ENCODE data around the gene PLAU. TPM values are rescaled to one million over a fixed set of nuclear protein-coding genes. Genes with fewer than 3 reads are reported as not detected.
A peak's percentile ranks its signal among the peaks of the same experiment; 100 is the strongest.

Gene PLAU
- total RNA-seq, 6 experiments from 2014 or later: 0.24 to 4.3 (median 0.87) TPM

GRCh38 chr10:73886085-73886529 lies 24.8 kb upstream of the PLAU start:
- Histone ChIP-seq H3K27ac (no peak overlapping the region), H3K27me3 (no peaks in the 10 kb centered on the region), H3K4me3 (no peak overlapping the region), H3K36me3 (no peaks in the 10 kb centered on the region), H3K4me1 (peaks cover 0 to 3% (median 1%) of the 10 kb centered on the region in 4 donors), H3K9me3 (no peaks in the 10 kb centered on the region)
- ATAC-seq: peak; percentile 94 to 96 (median 96)
- DNase-seq: peak; percentile 65 to 74 (median 68)
- TF ChIP-seq POLR2A (IDR thresholded peaks at IDR 0.05) (no peak), CTCF (IDR thresholded peaks at IDR 0.05) (peak; percentile 81 to 86 (median 84))
- intact Hi-C loops (cut with DNase I): loop anchor here (10.0 kb wide), 2 partner anchors 59 to 209 kb away; no protein-coding TSS in a partner anchor
- 0% methylated on average over 5 of the region's 5 CpGs for WGBS (ENCODE audit: insufficient coverage, low coverage, low lambda C conversion rate, missing lambda C conversion rate)

GRCh38 chr10:73886661-73887293 lies 24.2 kb upstream of the PLAU start:
- no peak overlapping the region for H3K4me3 ChIP-seq
- H3K9me3 ChIP-seq: no peaks in the 10 kb centered on the region
- intact Hi-C loops (cut with DNase I): loop anchor here (10.0 kb wide), 2 partner anchors 58 to 208 kb away; no protein-coding TSS in a partner anchor
- WGBS (ENCODE audit: insufficient coverage, low coverage, low lambda C conversion rate, missing lambda C conversion rate): 62% methylated on average over 4 of the region's 4 CpGs
- no peaks in the 10 kb centered on the region for H3K27me3 ChIP-seq
- no peak for ATAC-seq
- peak overlapping the region in 1 of 3 donors; percentile 24 for H3K27ac ChIP-seq
- no peaks in the 10 kb centered on the region for H3K36me3 ChIP-seq
- H3K4me1 ChIP-seq: peaks cover 0 to 3% (median 1%) of the 10 kb centered on the region in 4 donors
- no peak for DNase-seq
- TF ChIP-seq CTCF (IDR thresholded peaks at IDR 0.05): no peak
- TF ChIP-seq POLR2A (IDR thresholded peaks at IDR 0.05): no peak

GRCh38 chr10:73887294-73888039 lies 23.5 kb upstream of the PLAU start:
- peak overlapping the region in 1 of 3 donors; percentile 24 for H3K27ac ChIP-seq
- H3K36me3 ChIP-seq: no peaks in the 10 kb centered on the region
- ATAC-seq: peak in 2 of 4 donors; percentile 25 to 28
- DNase-seq: peak in 1 of 3 donors; percentile 63
- H3K4me1 ChIP-seq: peaks cover 0 to 3% (median 1%) of the 10 kb centered on the region in 4 donors
- no peaks in the 10 kb centered on the region for H3K9me3 ChIP-seq
- 30% methylated on average over 4 of the region's 12 CpGs for WGBS (ENCODE audit: insufficient coverage, low coverage, low lambda C conversion rate, missing lambda C conversion rate)
- no peak overlapping the region for H3K4me3 ChIP-seq
- no peaks in the 10 kb centered on the region for H3K27me3 ChIP-seq
- intact Hi-C loops (cut with DNase I): loop anchor here (10.0 kb wide), 2 partner anchors 57 to 207 kb away; no protein-coding TSS in a partner anchor
- TF ChIP-seq POLR2A (IDR thresholded peaks at IDR 0.05) (no peak), CTCF (IDR thresholded peaks at IDR 0.05) (no peak)

GRCh38 chr10:73888514-73888913 lies 22.4 kb upstream of the PLAU start:
- Histone ChIP-seq H3K4me3 (no peak overlapping the region), H3K27ac (no peak overlapping the region), H3K9me3 (no peaks in the 10 kb centered on the region), H3K4me1 (peaks cover 0 to 3% (median 1%) of the 10 kb centered on the region in 4 donors), H3K27me3 (no peaks in the 10 kb centered on the region), H3K36me3 (no peaks in the 10 kb centered on the region)
- TF ChIP-seq CTCF (IDR thresholded peaks at IDR 0.05) (no peak), POLR2A (IDR thresholded peaks at IDR 0.05) (no peak)
- intact Hi-C loops (cut with DNase I): loop anchor here (10.0 kb wide), 2 partner anchors 56 to 206 kb away; no protein-coding TSS in a partner anchor
- WGBS (ENCODE audit: insufficient coverage, low coverage, low lambda C conversion rate, missing lambda C conversion rate): 78% methylated on average over 4 of the region's 5 CpGs
- no peak for DNase-seq
- ATAC-seq: no peak
